HepG2 (cell line): ENCODE measurements around the gene SLC35F3. TPM values are rescaled to one million over a fixed set of nuclear protein-coding genes. Genes with fewer than 3 reads are reported as not detected.
A peak's percentile ranks its signal among the peaks of the same experiment; 100 is the strongest.

Experiments
- ATAC-seq: fragments of 200-7000 bp; cut with Tn5 transposase; 3 replicates; pipeline ENCODE4 v1.9.1; 2020; ENCODE audit warnings: mild to moderate bottlenecking, moderate library complexity
- BruUV-seq: library from RNA; stranded (reverse); fragments of 400-500 nt; replicated peaks from 2 replicates; lab custom pipeline; 2021; lab: Mats Ljungman, UMichigan
- CTCF ChIA-PET: fragments of 300-600 bp; formaldehyde crosslinking; extraction: SDS; loops from one replicate; lab custom pipeline; 2021; ENCODE audit warnings: low total read pairs, inconsistent platforms, low intra/inter-chr PET ratio; lab: Yijun Ruan, JAX
- POLR2A ChIA-PET: fragments of 350-600 bp; sonication (Branson Sonifier 250); formaldehyde crosslinking; loops from one replicate; lab custom pipeline; 2020; ENCODE audit warnings: antibody characterized with exemption, inconsistent platforms; lab: Yijun Ruan, JAX
- DNase-seq: peaks from one replicate; pipeline ENCODE4 v3.0.0-alpha.2; 2015; ENCODE audit warnings: low spot score
- FAIRE-seq: peaks from 3 replicates; lab custom pipeline; 2011; peaks lifted over from hg19 to GRCh38; lab: Jason Lieb, UNC
- H2AFZ ChIP-seq: one replicate; pipeline ENCODE4 v1.6.1; 2011; ENCODE audit warnings: low read length, inconsistent platforms
- H3K27ac ChIP-seq: fragments of 300-600 bp; 3 replicates; pipeline ENCODE4 v1.8.0; 2011; ENCODE audit warnings: mixed run types, mild to moderate bottlenecking, mixed read lengths, low read length, inconsistent platforms; ENCODE audit not compliant: insufficient read depth; ENCODE audit errors: extremely low read length
- H3K27me3 ChIP-seq, 2 experiments: fragments of 200-600 bp in 1 of 2; 2 replicates in 1 of 2; 3 replicates in 1 of 2; pipeline versions ENCODE4 v1.6.0 to v1.8.0; 2011; ENCODE audit warnings: low read length in 2 of 2, mild to moderate bottlenecking in 2 of 2, moderate library complexity in 2 of 2, inconsistent platforms in 1 of 2; ENCODE audit not compliant: insufficient read depth in 2 of 2, control insufficient read depth in 1 of 2
- H3K36me3 ChIP-seq, 2 experiments: fragments of 200-600 bp in 1 of 2; replicated peaks in 1 of 2; 2 replicates in 1 of 2; 3 replicates in 1 of 2; pipeline versions ENCODE4 v1.5.1 to v1.8.0; 2011; ENCODE audit warnings: low read length in 2 of 2, inconsistent platforms in 1 of 2; ENCODE audit not compliant: insufficient read depth in 2 of 2, control insufficient read depth in 1 of 2
- H3K4me1 ChIP-seq: 2 replicates; pipeline ENCODE4 v1.5.1; 2012; ENCODE audit warnings: low read length, inconsistent platforms; ENCODE audit not compliant: insufficient read depth
- H3K4me2 ChIP-seq: 2 replicates; pipeline ENCODE4 v1.6.0; 2011; ENCODE audit warnings: low read depth, low read length, inconsistent platforms
- H3K4me3 ChIP-seq, 3 experiments: fragments of 200-600 bp in 1 of 3; sonication (generic), shearing (Covaris generic) in 1 of 3; replicated peaks in 1 of 3; 2 replicates each; pipeline ENCODE4 v1.5.1; 2011 to 2016; ENCODE audit warnings: low read length in 3 of 3, inconsistent platforms in 2 of 3, low read depth in 2 of 3, mild to moderate bottlenecking in 2 of 3, control low read depth in 1 of 3, mixed read lengths in 1 of 3; ENCODE audit not compliant: insufficient read depth in 1 of 3
- H3K79me2 ChIP-seq: one replicate; pipeline ENCODE4 v1.6.1; 2011; ENCODE audit warnings: low read length, inconsistent platforms; ENCODE audit not compliant: insufficient read depth
- H3K9ac ChIP-seq: 2 replicates; pipeline ENCODE4 v1.6.0; 2011; ENCODE audit warnings: mild to moderate bottlenecking, low read depth, low read length, inconsistent platforms; ENCODE audit not compliant: insufficient read depth
- H3K9me3 ChIP-seq: 2 replicates; pipeline ENCODE4 v1.5.1; 2012; ENCODE audit warnings: mild to moderate bottlenecking, low read length
- H4K20me1 ChIP-seq: 2 replicates; pipeline ENCODE4 v1.6.0; 2011; ENCODE audit warnings: inconsistent platforms, mild to moderate bottlenecking, low read length, moderate library complexity; ENCODE audit not compliant: insufficient read depth
- HDAC1 ChIP-seq: sonication (generic); formaldehyde crosslinking; IDR thresholded peaks from 2 replicates; pipeline ENCODE4 v1.5.1; 2020; ENCODE audit warnings: mild to moderate bottlenecking, missing genetic modification reagents
- HNF4A ChIP-seq: sonication (generic); formaldehyde crosslinking; IDR thresholded peaks from 2 replicates; pipeline ENCODE4 v1.4.0; 2020; ENCODE audit warnings: missing genetic modification reagents
- KDM5A ChIP-seq: fragments of 200-600 bp; sonication (generic); IDR thresholded peaks from 2 replicates; pipeline ENCODE4 v1.7.0; 2018; ENCODE audit warnings: antibody characterized with exemption, mild to moderate bottlenecking, low read length, borderline replicate concordance
- MIXL1 ChIP-seq: IDR thresholded peaks from 2 replicates; pipeline ENCODE4 v1.6.1; 2016
- PITX1 ChIP-seq: sonication (generic); formaldehyde crosslinking; IDR thresholded peaks from 2 replicates; pipeline ENCODE4 v1.5.1; 2020; ENCODE audit warnings: mild to moderate bottlenecking, missing genetic modification reagents
- SAP130 ChIP-seq: IDR thresholded peaks from 2 replicates; pipeline ENCODE4 v1.6.1; 2016; ENCODE audit warnings: low read depth
- SRSF1 ChIP-seq: fragments of 200-400 bp; formaldehyde crosslinking; optimal IDR thresholded peaks from 2 replicates; pipeline ENCODE3; 2017; ENCODE audit warnings: mild to moderate bottlenecking, low read depth, low read length, moderate library complexity
- TBX2 ChIP-seq: sonication (generic); formaldehyde crosslinking; IDR thresholded peaks from 2 replicates; pipeline ENCODE4 v1.5.0; 2020; ENCODE audit warnings: missing genetic modification reagents, mild to moderate bottlenecking, borderline replicate concordance
- ZMYM2 ChIP-seq: sonication (generic); formaldehyde crosslinking; IDR thresholded peaks from 2 replicates; pipeline ENCODE4 v1.8.0; 2022; ENCODE audit warnings: mild to moderate bottlenecking, missing genetic modification reagents
- ZMYM4 ChIP-seq: sonication (generic); formaldehyde crosslinking; IDR thresholded peaks from 2 replicates; pipeline ENCODE4 v1.8.1; 2023; ENCODE audit warnings: mild to moderate bottlenecking, missing genetic modification reagents
- ZNF567 ChIP-seq: sonication (generic); formaldehyde crosslinking; IDR thresholded peaks from 2 replicates; pipeline ENCODE4 v1.8.1; 2023; ENCODE audit warnings: mild to moderate bottlenecking, missing genetic modification reagents, borderline replicate concordance
- WGBS: methylation state at CpG from one replicate; pipeline ENCODE4 v1.1.6; 2017; ENCODE audit warnings: low lambda C conversion rate; 5-methylcytosine and 5-hydroxymethylcytosine counted together
- in situ Hi-C: cut with HindIII; loops from 2 replicates; pipeline ENCODE4 v1.10.0; 2017; ENCODE audit warnings: low pct_unique_long_range_greater_than_20kb; ENCODE audit not compliant: extremely low pct_ligation_motif_present
- intact Hi-C: fragments of 100-400 bp; cut with micrococcal nuclease; formaldehyde crosslinking; loops from one replicate; pipeline ENCODE4 v1.10.0; 2022; ENCODE audit not compliant: unreplicated experiment
- polyA plus RNA-seq, 8 experiments: library from polyadenylated mRNA; depleted of rRNA in 3 of 8; stranded (reverse) in 7 of 8; unstranded in 1 of 8; fragments of >200 nt; fragmentation: Illumina TruSeq in 4 of 8; extraction: Trizol in 4 of 8; gene quantifications; 2 replicates each; pipeline versions ENCODE4 v1.2.1 to v1.2.3, GENCODE V29; 2011 to 2016; ENCODE audit warnings: low read depth in 4 of 8, missing spikeins in 1 of 8, mixed read lengths in 1 of 8; ENCODE audit not compliant: insufficient read depth in 1 of 8
- total RNA-seq, 5 experiments: library from RNA; depleted of rRNA; stranded (reverse); fragments of >200 nt; fragmentation: Illumina TruSeq; extraction: Trizol; gene quantifications; 2 replicates each; pipeline ENCODE4 v1.2.3, GENCODE V29; 2016; ENCODE audit warnings: low read depth in 1 of 5
- TF ChIP-seq, protein P1 (sequence below): sonication (generic); formaldehyde crosslinking; IDR thresholded peaks from 2 replicates; pipeline ENCODE4 v1.5.0; 2020; ENCODE audit warnings: mild to moderate bottlenecking, missing genetic modification reagents, borderline replicate concordance
- TF ChIP-seq, protein P2 (sequence below): sonication (generic); formaldehyde crosslinking; conservative IDR thresholded peaks from 2 replicates; pipeline ENCODE4 v1.4.0; 2020; ENCODE audit warnings: mild to moderate bottlenecking, missing genetic modification reagents, moderate library complexity
- TF ChIP-seq, protein P3 (sequence below): sonication (generic); formaldehyde crosslinking; IDR thresholded peaks from 2 replicates; pipeline ENCODE4 v1.4.0; 2020; ENCODE audit warnings: mild to moderate bottlenecking, missing genetic modification reagents, borderline replicate concordance

Gene SLC35F3
- total and polyA plus RNA-seq, 2 of the 13 experiments (the other 11 are each of a cell fraction or from before 2014, with no cell fraction given), result not detected

DNA sequence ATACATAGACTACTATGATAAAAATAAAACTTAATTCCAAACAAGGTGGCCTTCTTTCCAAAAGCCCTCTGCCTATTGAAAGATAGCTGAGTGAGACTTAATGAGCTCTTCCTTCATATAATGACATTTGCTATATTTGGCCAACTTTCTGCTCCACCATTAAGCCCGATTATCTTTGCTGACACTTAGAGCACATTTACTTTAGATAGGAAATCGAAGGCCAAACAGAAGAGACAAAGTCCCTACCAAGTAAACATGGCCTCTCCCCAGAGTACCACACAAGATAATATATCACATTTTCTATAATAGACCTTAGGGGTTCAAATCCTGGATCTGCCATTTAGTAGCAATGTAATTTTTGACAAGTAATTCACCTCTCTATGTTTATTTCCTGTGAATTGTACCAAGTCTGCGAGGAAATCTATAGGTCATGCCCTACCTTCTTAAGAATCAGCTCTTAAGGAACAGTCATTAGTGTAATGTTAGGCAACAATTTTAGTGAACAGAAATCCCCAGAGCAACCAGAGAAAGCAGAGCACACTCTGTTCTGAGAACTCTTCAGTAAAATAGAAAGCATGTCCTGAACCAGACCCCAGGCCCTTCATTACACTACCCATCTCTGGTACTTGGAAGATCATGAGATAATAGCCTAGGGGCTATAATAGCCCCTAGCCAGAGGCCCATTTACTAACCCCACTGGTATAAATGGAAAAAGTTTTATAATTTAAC lies 451.5 kb downstream of the SLC35F3 start:
- ATAC-seq, result peak; percentile 54; the same call in 1 of the 3 replicates
- FAIRE-seq, result peak; percentile 15
- Histone ChIP-seq H2AFZ (no peak overlapping the region), H3K4me1 (peaks cover 29% of the 10 kb centered on the region), H3K36me3 (no peaks in the 10 kb centered on the region), H3K27me3 (no peaks in the 10 kb centered on the region; a peak in 1 of 5 replicates), H3K9me3 (no peaks in the 10 kb centered on the region), H3K4me3 (peak overlapping the region in 2 of 3 experiments; percentile 51 to 64; a peak in 1 of 6 replicates), H3K27ac (peak overlapping the region; percentile 11), H3K4me2 (peak overlapping the region; percentile 62), H3K9ac (no peak overlapping the region), H3K79me2 (peaks cover 3% of the 10 kb centered on the region), H4K20me1 (no peaks in the 10 kb centered on the region)
- intact Hi-C loops (no loop called here), in situ Hi-C loops (no loop called here)
- DNase-seq, result peak; percentile 11
- no TSS peak for BruUV-seq
- POLR2A ChIA-PET, result interaction anchor here (1.1 to 1.3 kb wide), 2 partner anchors 15 to 28 kb away, joined by 6 read pairs; no protein-coding TSS in a partner anchor
- 24% methylated on average over 3 of the region's 3 CpGs for WGBS
- CTCF ChIA-PET, result no interaction called here
- TF ChIP-seq PITX1, result peak; percentile 36; the same call in 1 of the 2 replicates
- TF ChIP-seq, protein P1, sequence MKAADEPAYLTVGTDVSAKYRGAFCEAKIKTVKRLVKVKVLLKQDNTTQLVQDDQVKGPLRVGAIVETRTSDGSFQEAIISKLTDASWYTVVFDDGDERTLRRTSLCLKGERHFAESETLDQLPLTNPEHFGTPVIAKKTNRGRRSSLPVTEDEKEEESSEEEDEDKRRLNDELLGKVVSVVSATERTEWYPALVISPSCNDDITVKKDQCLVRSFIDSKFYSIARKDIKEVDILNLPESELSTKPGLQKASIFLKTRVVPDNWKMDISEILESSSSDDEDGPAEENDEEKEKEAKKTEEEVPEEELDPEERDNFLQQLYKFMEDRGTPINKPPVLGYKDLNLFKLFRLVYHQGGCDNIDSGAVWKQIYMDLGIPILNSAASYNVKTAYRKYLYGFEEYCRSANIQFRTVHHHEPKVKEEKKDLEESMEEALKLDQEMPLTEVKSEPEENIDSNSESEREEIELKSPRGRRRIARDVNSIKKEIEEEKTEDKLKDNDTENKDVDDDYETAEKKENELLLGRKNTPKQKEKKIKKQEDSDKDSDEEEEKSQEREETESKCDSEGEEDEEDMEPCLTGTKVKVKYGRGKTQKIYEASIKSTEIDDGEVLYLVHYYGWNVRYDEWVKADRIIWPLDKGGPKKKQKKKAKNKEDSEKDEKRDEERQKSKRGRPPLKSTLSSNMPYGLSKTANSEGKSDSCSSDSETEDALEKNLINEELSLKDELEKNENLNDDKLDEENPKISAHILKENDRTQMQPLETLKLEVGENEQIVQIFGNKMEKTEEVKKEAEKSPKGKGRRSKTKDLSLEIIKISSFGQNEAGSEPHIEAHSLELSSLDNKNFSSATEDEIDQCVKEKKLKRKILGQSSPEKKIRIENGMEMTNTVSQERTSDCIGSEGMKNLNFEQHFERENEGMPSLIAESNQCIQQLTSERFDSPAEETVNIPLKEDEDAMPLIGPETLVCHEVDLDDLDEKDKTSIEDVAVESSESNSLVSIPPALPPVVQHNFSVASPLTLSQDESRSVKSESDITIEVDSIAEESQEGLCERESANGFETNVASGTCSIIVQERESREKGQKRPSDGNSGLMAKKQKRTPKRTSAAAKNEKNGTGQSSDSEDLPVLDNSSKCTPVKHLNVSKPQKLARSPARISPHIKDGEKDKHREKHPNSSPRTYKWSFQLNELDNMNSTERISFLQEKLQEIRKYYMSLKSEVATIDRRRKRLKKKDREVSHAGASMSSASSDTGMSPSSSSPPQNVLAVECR (CRISPR knock-in tag), result no peak
- TF ChIP-seq TBX2, result peak; percentile 17; the same call in 1 of the 2 replicates
- TF ChIP-seq, protein P2, sequence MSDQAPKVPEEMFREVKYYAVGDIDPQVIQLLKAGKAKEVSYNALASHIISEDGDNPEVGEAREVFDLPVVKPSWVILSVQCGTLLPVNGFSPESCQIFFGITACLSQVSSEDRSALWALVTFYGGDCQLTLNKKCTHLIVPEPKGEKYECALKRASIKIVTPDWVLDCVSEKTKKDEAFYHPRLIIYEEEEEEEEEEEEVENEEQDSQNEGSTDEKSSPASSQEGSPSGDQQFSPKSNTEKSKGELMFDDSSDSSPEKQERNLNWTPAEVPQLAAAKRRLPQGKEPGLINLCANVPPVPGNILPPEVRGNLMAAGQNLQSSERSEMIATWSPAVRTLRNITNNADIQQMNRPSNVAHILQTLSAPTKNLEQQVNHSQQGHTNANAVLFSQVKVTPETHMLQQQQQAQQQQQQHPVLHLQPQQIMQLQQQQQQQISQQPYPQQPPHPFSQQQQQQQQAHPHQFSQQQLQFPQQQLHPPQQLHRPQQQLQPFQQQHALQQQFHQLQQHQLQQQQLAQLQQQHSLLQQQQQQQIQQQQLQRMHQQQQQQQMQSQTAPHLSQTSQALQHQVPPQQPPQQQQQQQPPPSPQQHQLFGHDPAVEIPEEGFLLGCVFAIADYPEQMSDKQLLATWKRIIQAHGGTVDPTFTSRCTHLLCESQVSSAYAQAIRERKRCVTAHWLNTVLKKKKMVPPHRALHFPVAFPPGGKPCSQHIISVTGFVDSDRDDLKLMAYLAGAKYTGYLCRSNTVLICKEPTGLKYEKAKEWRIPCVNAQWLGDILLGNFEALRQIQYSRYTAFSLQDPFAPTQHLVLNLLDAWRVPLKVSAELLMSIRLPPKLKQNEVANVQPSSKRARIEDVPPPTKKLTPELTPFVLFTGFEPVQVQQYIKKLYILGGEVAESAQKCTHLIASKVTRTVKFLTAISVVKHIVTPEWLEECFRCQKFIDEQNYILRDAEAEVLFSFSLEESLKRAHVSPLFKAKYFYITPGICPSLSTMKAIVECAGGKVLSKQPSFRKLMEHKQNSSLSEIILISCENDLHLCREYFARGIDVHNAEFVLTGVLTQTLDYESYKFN (CRISPR knock-in tag), result peak; percentile 80
- peak; percentile 56; the same call in 1 of the 2 replicates for TF ChIP-seq HDAC1 (CRISPR knock-in tag)
- peak; percentile 71 for TF ChIP-seq HNF4A (CRISPR knock-in tag)
- no peak for TF ChIP-seq SRSF1
- 0 out of 2 replicates have a peak, but pooled peaks have one; percentile 28 for TF ChIP-seq ZMYM2 (CRISPR knock-in tag)
- 0 out of 2 replicates have a peak, but pooled peaks have one; percentile 6 for TF ChIP-seq KDM5A
- no peak for TF ChIP-seq ZNF567 (CRISPR knock-in tag)
- TF ChIP-seq SAP130 (CRISPR knock-in tag), result 0 out of 2 replicates have a peak, but pooled peaks have one; percentile 26
- peak; percentile 51; the same call in 1 of the 2 replicates for TF ChIP-seq ZMYM4 (CRISPR knock-in tag)
- TF ChIP-seq MIXL1 (CRISPR knock-in tag), result peak; percentile 43; the same call in 1 of the 2 replicates
- TF ChIP-seq, protein P3, sequence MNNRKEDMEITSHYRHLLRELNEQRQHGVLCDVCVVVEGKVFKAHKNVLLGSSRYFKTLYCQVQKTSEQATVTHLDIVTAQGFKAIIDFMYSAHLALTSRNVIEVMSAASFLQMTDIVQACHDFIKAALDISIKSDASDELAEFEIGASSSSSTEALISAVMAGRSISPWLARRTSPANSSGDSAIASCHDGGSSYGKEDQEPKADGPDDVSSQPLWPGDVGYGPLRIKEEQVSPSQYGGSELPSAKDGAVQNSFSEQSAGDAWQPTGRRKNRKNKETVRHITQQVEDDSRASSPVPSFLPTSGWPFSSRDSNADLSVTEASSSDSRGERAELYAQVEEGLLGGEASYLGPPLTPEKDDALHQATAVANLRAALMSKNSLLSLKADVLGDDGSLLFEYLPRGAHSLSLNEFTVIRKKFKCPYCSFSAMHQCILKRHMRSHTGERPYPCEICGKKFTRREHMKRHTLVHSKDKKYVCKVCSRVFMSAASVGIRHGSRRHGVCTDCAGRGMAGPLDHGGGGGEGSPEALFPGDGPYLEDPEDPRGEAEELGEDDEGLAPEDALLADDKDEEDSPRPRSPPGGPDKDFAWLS (CRISPR knock-in tag), result no peak
